ENCODE data around the gene ZBTB1.

DNA sequence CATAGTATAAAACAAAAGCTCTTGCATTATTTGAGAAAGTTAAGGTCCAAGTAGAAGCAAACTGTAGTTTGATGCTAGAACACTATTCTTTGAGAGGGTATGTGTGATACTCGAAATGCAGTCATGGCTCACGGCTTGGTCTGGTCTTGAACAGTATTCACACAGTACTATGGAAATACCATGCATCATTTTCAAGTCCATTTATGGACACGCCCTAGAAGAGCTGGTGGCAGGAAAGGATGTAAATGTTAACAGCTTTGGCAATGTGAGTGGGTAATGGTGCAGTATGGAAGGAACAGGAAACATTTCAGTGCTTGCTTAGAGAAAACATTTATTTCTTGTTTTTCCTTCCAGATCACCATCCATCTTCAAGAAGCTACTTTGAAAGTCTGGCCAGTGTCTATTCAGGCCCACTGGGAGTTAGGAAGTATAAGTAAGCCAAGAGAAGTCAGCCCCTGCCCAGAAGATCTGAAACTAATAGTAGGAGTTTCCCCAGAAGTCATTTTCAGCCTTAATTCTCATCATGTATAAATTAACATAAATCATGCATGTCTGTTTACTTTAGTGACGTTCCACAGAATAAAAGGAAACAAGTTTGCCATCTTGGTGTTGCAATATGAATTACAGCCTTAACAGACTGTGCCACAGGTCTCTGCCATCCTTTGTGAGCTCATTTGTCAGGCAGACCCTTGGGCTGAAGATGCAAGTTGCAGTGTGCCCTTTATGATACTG, 45.0 kb upstream of the ZBTB1 start:
- TF ChIP-seq CTCF (IDR thresholded peaks at IDR 0.05; ENCODE audit: poor library complexity, severe bottlenecking) = no peak
- TF ChIP-seq REST (IDR thresholded peaks at IDR 0.05; ENCODE audit: borderline replicate concordance) = no peak
- TF ChIP-seq EZH2 (IDR thresholded peaks at IDR 0.05; ENCODE audit: borderline replicate concordance, insufficient read depth, low read length, poor library complexity, severe bottlenecking) = no peak
